Amniotic epithelial cell (primary cell): Measurements from ENCODE around the gene ZCCHC24.

Experiments used
- DNase-seq: peaks from one replicate; pipeline ENCODE4 v3.0.0-alpha.2; 2010; ENCODE audit warnings: low read depth

ZCCHC24 gene

GRCh38 chr10:79397575-79398303 lies 47.7 kb downstream of the ZCCHC24 start:
- peak; percentile 73 for DNase-seq

GRCh38 chr10:79397051-79397450 lies 48.4 kb downstream of the ZCCHC24 start:
- DNase-seq: no peak

DNA sequence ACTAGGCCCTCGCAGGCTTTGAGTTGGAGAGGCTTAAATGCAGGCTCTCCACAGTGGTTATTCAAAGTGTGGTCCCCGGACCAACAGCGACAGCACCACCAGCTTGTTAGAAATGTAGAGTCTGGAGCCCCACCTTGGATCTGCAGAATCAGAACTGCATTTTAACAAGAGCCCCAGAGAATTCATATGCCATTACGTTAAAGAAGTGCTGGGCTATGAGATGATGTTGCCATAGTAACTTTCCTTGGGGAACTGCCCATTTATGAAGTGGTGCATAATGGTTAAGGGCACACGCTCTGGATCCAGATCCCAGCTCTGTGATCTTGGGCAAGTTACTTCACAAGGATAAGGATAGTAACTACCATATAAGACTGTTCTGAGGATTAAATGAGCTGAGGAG lies 48.9 kb downstream of the ZCCHC24 start:
- DNase-seq: no peak

- DNase-seq: no peak
Measured at GRCh38 chr10:79394664-79395063, 50.8 kb downstream of the ZCCHC24 start.

DNA sequence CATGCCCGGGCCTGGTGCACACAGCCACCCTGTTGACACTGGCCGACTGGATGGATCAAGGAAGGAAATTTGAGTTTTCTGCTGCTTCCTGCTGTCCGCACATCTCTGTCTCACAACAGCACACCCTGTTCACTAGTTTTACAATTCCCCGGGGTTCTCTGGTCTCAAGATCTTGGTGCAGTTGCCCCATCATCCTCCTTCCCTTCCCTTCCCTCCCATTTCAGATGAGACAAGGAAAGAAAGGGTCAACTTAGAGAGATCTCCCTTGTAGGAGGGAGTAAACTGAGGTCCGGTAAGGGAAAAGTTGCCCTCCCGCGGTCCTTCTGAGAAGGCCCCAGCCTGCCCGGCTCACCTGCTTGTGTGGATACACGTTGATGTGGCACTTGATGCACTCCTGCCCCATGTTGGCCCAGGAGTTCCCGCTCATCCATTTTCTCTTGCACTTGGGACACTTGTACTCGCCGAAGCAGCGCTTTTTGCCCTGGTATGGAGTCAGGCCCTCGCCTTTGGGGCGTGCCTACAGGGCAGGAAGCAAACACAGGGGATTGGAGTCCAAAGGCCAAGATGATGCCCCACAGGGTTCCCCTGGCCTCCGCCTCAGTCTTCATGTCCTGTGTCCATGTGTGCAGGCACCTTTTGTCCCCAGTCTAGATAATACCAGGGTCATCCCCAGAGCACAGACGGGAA lies 51.4 kb downstream of the ZCCHC24 start:
- no peak for DNase-seq

DNA sequence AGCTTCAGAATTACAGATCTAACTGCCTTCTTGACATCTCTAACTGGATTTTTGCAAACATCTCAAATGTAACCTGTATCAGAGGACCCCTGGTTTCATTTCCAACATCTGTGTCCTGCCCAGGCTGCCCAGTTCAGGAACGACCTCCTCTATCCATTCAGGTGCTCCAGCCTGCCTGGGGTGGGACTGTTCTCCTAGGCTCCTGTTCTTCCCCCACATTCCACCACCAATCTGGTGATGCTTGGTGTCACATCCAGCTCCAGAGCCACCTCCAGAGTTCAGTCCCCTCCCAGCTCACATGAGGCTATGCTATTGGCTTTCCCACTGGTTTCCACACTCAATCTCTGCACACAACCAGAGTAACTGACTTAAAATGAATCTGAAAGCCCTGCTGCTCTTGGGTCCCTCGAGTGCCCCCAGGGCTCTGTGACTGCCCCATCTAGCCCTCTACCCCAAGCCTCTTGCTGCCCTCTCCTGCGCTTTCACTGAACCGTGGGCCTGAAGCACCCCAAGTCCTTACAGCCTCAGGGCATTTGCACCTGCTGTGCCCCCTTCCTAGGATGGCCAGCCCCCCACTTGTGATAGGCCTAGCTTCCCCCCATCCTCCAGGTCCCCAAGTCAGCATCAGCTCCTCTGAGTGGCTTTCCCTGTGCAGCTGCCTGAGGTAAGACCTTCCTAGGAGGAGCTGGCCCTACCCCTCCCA lies 52.1 kb downstream of the ZCCHC24 start:
- DNase-seq: no peak

DNA sequence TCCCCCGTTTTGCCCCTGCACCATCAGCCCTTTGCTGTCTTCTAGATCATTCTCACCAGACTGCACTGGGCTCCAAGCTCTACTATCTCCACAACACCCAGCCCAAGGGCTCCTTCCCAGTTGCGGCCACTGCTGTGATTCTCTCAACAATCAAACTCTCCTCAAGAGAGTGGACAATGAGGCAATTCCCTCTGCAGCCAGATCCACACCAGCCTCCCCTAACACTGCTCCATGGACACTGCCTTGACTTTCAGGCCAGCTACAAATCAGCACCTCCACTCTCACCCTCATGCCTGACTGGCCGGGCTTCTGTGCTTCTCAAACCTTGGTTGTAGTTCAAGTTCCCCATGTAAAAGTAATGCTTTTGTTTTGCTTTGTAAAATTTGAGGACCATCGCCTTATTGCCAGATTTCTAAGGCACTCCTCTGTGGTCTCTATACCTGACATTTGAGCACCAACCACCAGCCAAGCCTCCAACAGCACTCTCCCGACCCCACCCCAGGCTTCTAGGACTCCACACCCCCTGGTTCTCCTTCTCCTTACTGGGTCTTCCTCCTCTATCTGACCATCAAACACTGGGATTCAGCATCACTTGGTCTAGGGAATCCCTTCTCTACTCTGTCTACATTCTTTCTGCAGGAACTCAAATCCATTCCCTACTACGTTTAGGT lies 52.8 kb downstream of the ZCCHC24 start:
- DNase-seq: no peak

GRCh38 chr10:79392020-79392398 lies 53.4 kb downstream of the ZCCHC24 start:
- no peak for DNase-seq

- no peak for DNase-seq
Measured at GRCh38 chr10:79391231-79392019, 54.0 kb downstream of the ZCCHC24 start.

DNA sequence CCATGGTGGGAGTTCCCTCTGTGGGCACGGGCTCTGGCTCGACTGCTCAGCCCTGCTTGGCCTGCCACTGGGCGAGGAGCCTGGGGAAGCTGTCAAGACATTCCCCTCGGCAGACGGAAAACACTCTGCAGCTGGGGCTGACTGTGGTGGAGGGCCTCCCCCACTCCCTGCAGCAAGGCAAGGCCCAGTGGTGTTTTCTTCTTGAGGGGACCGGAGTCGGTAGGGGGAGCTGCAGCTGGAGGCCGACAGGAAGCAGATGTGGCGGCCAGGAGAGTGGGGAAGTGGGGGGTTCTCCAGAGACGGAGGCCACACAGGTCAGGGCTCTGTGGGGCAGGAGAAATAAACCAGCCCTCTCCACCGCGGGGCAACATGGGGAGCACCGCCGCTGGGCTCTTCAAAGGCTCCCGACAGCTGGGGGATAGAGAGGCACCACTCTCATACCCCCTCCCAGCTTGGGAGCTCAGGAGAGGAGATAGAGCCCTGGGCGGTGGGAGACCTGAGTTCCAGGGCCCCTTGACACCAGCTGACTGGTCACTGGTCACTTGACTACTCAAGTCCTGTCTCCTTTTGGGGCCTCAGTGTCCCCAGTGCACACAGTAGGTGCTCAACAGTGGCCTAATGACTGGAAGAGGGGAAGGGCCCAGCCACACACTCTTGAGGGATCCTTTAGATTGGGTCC lies 54.7 kb downstream of the ZCCHC24 start:
- DNase-seq: no peak

GRCh38 chr10:79390057-79390456 lies 55.4 kb downstream of the ZCCHC24 start:
- no peak for DNase-seq

GRCh38 chr10:79387974-79388850 lies 57.2 kb downstream of the ZCCHC24 start:
- no peak for DNase-seq

DNA sequence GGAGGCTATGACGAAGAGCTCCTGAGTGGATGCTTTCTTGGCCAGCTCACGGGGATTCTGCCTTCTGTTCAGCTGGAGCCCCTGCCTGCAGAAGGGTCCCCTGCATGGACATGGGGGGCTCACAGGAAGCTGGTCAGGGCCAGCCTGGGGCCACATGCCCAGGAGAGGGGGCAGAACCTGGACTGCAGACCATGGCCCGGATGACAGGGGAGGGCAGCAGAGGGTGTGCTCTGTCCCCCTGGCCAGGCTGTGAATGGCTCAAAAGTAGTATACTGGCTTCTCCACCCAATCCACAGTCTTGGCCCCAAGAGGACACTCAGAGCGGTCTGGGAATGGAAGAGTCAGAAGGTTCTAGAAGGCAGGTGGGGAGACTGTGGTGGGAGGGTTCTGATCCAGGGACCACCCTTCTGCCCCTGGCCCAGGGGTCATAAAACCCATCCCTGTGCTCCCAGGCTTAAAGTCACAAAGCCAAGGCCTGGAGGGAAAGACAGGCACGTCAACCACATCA lies 57.9 kb downstream of the ZCCHC24 start:
- DNase-seq: no peak

GRCh38 chr10:79386637-79387465 lies 58.6 kb downstream of the ZCCHC24 start:
- no peak for DNase-seq

DNA sequence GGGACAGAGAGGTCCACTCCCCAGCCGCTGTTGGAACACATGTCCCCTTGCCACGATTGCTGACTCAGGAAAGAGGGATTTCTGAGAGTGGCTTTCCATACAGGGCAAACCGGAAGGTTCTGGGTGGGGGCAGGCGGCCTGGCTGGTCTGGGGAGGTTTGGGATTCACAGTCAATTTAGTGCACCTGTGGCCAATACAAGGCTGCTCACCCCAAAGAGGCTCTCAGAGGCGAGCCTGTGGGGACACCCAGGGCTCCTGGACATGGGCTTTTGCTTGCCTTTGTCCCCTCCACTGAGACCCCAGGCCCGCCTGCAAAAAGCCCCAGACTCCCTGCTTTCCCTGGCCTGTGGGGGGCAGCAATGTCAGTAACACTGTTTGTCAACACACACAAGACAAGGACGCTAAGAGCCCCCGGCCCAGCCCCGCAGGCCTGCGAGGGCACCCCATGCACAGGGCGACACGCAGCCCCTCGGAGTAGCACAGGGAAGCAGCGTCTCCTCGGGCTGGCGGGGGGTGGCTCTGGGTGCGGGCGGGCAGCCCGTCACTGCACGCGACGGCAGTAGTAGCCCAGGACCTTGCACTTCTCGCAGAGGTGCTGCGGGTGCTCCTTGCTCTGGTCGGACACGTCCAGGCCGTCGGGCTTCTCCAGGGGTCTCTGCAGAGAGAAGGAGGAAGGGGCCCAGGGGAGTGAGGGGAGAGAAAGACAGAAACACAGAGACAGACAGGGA lies 59.5 kb downstream of the ZCCHC24 start:
- no peak for DNase-seq

- DNase-seq: no peak
Measured at GRCh38 chr10:79385392-79385795, 60.0 kb downstream of the ZCCHC24 start.

GRCh38 chr10:79384773-79385391 lies 60.5 kb downstream of the ZCCHC24 start:
- DNase-seq: no peak
